Amygdala (tissue), 56 donors: ENCODE measurements around the gene TTLL9.

ENCODE experiments used
- DNase-seq, 56 donors: peaks; one replicate each; lab custom pipeline; 2025; lab: John Stamatoyannopoulos, UW

Gene TTLL9

DNA sequence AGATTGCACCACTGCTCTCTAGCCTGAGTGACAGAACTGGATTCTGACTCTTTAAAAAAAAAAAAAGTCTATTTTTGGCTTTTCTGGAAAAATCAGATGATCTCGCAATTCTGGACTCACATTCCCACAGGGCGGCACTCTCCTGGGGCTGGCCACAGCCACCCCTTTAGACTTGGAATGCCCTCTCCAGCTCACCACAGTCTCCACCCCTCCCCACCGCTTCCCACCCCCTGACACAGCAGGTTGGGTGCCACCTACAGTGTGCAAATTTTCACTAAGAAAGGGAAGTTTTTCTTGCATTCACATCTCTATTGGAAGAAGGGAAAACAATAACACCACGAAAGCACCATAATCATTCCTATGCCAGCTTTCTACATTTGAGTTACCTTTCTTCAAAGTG, 66.0 kb downstream of the TTLL9 start:
- DNase-seq: no peak

DNA sequence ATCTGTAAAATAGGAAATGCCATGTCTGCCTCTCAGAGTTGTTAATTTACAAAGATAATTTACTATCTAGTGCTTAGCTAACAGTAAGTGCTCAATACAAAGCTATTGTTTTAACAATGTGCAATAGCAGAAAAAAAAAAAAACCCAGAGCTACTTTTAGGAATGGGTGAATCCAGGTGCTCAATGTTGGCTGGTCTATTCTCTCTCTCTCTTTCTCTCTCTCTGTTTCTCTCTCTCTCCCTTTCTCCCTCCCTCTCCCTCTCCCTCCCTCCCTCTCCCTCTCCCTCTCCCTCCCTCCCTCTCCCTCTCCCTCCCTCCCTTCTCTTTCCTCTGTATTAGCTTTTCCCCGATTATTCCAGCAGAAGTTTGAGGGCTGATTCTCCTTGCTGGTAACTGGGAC, 67.4 kb downstream of the TTLL9 start:
- no peak for DNase-seq

DNA sequence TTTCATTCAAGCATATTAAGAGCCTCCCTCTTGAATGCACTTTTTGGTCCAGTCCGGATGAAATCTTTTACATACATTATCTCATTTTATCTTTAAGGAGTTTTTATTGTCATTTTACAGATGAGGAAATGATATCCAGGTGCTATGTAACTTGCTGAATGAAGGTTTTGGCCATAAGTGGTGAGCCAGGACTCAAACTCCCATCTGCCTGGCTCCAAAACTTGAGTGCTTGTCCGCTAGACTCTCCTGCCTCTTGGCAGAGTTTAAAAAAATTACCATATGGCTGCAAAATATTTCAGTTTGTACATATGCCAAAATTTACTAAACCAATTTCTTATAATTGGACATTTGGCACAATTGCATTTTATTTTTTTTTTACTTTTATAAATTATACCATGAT, 69.2 kb downstream of the TTLL9 start:
- no peak for DNase-seq

DNA sequence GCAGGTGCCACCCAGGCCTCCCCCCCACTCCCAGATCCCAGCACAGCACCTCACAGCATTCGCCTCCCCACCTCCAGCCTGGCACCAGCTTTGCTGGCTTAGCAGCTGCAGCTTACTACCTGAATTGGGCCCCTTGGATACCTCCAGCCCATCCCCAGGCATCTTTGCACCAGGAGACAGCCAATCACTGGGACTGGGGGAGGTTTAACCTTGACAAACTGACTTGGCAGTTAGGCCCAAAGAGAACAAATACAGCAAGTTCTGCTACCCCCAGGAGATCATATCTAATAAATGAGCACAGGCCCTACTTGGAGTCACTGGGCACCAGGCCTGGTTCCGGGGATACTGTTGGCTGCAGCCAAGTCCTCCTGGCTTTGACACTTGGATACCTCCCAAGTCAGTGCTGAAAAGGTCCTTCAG, 72.6 kb downstream of the TTLL9 start:
- DNase-seq: peak in 16 of 56 donors; percentile 3 to 38 (median 18)

DNA sequence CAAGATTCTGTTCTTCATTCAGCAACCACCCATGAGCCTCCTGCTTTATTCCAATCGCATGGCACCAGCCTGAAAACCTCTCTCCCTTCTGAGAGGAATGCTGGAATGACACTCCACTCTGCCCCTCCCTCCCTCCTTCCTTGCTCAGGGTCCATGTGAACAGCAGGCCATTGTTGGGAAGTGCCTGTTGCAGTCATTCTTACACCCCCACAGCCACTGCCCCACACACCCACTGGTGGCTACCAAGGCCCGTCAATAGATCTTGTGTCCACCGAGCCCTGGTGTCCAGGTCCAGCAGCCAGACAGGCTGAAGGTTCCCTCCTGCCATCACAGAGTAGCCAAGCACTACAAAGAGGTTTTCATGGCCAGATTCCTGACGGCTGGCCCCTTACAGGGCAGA, 74.9 kb downstream of the TTLL9 start:
- DNase-seq: no peak

DNA sequence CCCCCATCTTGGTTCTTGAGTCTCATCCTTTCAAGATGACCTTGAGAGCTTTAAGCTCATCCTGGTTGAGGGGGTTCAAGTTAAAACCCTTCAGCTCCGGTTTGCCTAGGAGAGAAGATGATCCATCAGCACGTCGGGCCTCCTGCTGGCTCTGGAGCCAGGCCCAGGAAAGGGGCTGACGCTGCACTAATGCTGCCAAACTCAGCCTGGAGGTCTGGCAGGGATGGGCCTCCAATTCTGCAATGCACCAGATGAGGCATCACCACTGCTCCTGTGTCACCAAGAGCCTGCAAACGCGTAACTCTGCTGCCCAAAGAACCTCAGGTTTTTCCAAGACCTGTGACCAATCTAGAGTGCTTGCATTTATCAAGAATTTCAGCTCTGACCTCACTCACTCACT, 75.4 kb downstream of the TTLL9 start:
- peak in 8 of 56 donors; percentile 1 to 20 (median 6) for DNase-seq

DNA sequence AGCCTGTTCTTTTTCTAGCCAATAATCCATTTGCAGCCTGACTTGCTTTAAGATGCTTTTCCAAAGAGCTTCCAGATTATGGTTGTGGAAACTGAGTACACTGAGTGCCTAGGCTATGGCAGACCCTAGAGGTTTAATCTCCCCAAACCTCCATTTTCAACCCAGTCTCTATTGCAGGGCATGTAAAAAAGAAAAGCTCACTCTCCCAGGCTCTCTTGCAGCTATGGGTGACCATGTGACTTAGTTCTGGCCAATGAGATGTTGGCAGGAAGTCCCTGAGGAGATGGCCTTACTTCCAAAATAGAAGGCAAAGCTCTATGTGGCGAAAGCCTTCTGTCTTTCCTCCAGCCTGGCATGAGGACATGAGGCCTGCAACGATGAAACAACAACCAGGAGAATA, 77.6 kb downstream of the TTLL9 start:
- DNase-seq: no peak

DNA sequence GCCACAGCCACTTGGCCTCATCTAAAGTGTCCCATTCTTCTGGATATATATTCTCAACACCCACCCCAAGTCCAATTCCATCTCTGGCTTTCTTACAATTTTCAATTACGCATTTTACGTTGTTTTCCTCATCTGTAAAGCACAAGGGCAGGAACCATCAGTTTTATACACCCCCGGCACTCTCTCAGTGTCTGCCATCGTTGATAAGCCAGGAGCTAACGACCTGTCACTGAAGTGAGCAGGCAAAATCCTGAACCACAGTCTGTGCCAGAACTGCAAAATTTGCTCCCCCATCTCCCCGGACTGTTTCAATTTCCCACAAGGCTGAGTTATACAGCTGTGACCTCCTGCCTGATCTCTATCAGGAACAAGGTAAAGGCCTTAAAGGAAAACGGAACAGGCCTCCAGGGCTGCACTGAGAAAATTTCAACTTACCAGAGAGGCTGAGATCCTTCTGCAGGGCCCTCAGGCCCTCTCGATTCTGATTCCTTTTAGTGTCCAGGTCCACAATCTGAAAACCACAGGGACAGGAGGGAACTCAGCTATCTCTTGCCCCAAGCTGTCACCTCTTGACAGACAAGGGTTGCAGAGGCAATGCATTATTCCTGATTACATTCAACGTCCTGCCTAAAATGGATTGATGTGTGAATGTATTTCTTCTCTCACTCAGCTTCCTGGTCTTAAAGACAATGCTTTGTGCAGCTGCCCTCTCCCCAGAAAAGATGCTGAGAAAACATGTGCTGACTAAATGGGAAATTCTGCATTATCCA, 79.6 kb downstream of the TTLL9 start:
- DNase-seq: no peak

DNA sequence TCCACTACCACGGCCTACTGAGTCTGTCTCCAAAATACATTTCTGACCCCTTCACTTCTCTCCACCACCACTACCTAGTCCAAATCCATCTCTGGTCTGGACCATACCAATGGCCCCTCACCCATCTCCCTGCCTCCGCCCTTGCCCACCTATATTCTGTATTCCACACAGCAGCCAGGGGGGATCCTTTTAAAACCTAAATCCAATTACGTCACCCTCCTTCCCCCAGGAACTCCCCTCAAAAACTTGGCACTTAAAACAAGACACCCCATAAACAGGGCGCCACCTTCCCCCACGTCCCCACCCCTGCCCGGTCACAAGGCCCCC, 80.7 kb downstream of the TTLL9 start:
- DNase-seq: no peak

DNA sequence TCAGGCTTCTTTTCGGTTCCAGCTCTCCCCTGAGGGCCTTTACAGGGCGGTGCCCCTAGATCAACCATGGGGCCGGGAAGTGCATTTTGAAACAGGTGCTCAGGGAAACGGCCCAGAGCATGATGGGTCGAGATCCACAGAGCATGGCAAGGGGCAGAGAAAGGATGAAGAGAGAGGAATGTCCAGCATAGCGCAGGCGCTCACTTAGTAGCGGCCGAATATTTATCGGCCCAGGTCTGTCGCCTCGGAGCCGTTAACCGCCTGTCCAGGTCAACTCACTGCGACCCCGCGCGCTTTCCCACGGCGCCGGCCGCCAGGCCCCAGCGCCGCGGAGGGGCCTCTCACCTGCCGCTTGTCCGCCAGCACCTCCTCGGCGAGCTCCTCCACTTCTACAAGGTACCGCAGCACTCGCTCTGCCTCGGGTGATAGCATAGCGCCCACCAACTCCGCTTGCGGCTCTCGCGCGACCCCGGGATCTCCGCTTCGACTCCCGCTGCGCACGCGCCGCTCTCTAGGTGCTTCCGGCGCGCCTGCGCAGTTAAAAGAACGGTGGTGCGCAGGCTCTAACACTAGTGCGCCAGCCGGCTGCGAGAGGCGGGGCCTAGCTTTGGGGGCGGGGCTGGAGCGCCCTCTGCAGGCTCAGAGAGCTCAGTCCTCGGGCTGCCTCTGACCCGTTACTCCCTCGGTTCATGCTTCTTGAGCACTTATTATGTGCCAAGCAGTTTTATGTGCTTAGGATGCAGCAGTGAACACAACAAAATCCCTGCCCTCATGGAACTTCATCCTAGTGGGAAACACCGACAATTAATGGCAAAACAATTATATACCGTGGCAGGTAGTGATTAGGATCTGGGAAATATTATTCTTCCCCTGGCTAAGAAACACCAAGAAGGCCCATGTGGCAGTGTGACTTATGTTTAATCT, 81.4 kb downstream of the TTLL9 start, which contains the start of gene PDRG1:
PDRG1 (minus strand) TSS at position 517 of the 924 bp plus-strand sequence; CDS start at position 432, 85 bp downstream.
- DNase-seq: peak; percentile 28 to 93 (median 81)

DNA sequence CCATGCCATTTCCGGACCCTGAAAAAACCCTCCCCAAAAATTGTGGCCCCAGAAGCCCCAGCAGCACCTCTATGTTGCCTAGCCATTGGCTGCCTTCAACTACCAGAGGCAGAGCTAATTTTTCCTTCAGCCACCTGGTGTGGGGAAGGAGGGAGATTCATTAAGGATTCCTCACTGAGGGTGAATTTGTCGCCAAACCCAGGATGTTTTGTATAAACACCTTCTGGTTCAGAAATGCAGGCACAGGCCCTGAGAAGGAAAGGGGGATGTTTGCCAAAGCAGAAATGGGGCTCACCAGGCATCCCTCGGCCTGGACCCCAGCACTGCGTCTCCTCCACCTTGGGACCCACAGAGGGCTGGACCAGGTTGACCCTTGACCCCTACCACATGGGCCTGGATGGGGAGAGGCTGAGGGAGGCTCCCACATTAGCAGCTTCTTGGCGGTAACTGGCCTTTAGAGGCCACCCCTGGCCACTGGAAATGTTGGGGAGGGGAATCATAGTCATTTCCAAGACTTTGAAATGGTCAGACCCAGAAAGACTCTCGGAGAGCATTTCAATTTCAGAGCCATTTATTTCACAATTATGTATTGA, 83.2 kb downstream of the TTLL9 start:
- no peak for DNase-seq

DNA sequence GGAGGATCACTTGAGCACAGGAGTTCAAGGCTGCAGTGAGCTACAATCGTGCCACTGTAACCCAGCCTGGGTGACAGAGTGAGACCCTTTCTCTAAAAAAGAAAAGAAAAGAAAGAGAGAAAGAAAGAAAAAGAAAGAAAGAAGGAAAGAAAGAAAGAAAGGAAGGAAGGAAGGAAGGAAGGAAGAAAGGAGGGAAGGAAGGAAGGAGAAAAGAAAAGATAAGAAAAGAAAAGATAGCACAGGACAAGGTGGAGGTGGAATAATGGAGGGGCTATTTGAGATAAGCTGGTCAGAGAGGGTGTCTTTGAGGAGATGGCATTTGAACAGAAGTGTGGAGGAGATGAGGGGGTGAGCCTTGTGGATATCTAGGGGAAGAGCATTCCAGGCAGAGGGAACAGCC, 84.1 kb downstream of the TTLL9 start:
- no peak for DNase-seq

DNA sequence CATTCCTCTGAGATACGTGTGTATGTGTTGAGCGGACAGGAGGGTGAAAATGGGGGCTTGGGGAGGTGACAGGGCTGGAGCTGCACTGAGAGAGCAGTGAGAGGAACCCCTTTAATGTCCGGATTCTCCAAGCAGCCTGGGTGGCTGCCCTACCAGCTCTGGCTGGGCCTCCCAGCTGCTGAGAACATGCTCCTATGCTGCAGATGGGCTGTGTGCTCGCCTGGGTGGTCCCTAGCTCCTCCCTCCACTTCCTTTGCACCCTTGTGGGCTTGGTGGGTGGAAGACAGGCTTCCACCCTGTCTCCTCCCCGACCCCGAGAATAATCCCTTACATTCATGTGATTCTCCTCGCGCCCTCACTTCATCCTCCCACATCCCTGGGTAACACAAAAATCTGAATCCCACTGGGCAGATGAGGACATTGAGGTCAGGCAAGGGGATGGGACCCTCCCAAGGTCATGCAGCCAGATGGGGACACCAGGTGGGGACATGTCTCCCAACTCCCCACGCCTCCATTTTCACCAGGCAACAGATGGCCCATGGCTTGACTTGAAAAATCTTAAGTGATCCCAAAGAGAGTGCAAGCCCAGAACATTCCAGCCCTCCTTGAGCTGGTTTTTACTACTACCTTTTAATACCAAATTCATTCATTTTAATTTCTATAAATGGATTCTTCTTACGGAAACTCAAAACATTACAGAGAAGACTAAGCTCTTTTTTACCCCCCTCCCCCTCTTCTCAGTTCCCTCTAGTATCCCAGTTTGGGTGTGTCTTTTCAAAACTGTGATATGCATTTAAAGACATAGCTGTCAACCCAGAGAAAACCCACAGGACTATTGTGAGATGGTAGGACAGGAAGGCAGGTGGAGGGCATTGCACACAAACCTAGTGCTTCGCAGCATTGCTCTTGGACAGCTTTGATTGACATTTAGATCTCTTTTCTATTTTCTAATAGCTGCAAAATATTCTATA, 86.4 kb downstream of the TTLL9 start:
- no peak for DNase-seq

DNA sequence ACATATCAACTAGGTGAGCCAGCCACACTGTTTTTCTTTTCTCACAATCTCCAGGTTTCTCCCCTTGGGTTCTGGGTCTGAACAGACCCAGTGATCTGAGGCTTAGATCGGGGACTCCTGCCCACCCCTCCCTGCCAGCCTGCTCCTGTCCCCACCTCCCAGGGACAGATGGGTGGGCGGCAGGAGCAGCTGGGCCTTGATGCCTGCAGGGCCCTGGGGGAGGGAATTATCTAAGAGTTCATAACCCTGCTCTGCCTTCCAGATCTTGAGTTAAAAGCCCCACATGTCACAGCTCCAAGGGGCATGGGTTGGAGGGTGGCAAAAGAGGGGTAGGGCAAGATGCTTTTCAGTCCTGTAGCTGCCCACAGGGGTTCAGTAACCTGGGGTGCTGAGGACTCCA, 92.3 kb downstream of the TTLL9 start:
- DNase-seq: no peak

DNA sequence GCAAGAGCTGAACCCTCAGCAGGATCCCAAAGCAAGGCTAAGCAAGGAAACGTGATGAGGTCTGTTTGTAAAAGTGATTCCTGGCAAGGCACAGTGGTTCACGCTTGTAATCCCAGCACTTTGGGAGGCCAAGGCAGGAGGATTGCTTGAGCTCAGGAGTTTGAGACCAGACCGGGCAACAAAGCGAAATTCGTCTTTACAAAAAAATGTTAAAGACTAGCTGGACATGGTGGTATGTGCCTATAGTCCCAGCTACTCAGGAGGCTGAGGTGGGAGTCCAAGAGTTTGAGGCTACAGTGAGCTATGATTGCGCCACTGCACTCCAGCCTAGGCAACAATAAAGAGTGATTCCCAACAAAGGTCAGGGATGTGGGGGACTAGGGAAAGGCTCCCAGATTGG, 93.5 kb downstream of the TTLL9 start:
- DNase-seq: no peak

DNA sequence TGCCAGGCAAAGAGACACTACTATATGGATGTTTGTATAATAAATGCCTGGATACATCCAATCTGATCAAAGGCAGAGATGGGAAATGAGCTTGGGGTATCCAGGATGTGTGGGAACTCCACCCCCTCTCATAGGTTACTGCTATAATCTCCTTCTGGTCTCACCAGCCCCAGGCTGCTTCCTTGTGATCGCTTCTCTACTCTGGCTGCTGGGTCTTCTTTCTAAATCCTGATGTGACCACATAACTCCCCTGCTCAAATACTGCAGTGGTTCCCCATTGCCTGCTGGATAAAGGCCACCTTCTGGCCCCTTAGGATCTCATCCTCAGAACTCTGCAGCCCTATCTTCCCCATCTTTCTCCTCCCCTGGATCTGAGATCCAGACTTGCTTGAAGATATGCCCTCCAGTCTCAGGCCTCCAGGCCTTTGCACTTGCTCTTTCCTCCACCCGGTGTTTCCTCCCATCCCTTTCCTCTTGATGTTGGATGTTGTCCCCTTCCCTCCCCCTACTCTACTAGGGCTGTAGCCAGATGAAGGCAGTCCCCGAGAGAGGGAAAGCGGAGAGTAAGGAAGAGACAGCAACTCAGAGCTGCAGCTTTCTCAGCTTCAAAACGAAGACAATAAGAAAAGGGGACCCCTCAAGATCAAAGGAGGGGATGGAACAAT, 96.7 kb downstream of the TTLL9 start:
- no peak for DNase-seq

DNA sequence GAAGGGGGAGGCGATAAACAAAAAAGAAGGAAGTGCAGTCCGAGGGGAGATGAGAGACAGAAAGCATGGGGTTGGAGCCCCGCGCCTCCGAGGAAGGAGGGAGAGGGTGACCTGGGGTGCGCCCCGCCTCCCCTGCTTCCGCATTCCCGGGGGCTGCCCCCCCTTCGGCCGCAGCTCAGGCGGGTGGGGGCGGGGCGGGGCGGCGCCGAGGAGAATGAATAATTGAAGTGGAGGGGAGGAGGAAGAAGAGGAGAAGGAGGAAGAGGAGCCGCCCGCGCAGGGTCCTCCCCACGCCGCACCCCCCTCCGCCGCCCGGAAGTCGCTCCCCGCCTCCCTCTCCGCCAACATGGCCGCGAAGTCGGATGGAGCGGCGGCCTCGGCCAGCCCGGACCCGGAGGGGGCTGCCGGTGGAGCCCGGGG, 97.4 kb downstream of the TTLL9 start, which contains the start of gene XKR7:
XKR7 (plus strand) TSS at position 322 of the 420 bp plus-strand sequence; CDS start at position 347, 25 bp downstream.
- DNase-seq: peak in 8 of 56 donors; percentile 11 to 44 (median 18)

DNA sequence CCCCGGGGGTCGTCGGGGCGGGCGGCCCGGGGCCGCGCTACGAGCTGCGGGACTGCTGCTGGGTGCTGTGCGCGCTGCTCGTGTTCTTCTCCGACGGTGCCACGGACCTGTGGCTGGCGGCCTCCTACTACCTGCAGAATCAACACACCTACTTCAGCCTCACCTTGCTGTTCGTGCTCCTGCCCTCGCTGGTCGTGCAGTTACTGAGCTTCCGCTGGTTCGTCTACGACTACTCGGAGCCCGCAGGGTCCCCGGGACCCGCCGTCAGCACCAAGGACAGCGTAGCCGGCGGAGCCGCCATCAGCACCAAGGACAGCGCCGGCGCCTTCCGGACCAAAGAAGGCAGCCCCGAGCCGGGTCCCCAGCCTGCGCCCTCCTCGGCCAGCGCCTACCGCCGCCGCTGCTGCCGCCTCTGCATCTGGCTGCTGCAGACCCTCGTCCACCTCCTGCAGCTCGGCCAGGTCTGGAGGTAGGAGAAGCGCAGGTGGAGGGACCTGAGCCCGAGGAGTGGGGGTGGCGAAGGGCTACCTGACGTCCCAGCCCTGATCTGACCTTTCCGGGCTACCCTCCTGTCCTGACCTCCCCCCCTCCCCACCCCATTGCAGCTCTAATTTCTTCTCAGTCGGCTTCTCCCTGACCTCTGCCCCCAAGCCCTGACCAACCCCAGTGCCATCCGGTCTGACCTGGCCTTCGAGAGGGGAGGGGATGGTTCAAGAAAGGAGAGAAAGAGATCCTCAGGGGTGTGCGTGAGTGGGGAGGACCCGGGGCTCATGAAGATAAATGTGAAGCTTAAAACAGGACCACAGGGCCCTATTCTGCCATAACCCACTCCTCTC, 98.1 kb downstream of the TTLL9 start:
- DNase-seq: peak in 43 of 56 donors; percentile 3 to 73 (median 26)
